SH-SY5Y (cell line): Measurements from ENCODE around the gene NUP214.

Experiments
- GATA2 ChIP-seq: IDR thresholded peaks from 2 replicates; pipeline ENCODE4 v1.6.1; 2011; ENCODE audit warnings: mild to moderate bottlenecking, low read depth, low read length
- GATA3 ChIP-seq: IDR thresholded peaks from 2 replicates; pipeline ENCODE4 v1.6.1; 2011; ENCODE audit warnings: low read depth, mild to moderate bottlenecking, low read length, moderate library complexity

DNA sequence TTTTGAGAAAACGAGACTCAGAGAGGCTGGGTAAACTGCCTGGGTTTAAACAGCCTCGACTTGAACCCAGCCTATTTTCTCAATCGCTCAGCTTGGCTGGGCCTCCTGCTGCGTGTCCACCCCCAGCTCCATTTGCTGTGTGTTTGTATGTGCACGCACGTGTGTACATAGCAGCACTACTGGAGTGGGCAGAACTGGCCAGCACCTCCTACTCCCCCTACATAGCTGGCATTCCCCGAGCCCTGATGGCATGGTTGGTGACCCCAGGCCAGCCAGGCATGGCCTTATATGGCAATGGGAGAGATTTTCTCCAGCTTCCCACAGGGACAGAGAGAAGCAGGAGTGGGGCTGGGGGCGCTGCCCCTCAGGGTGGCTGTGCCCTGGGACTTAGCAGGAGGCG is 24.9 kb upstream of the NUP214 start:
- no peak for TF ChIP-seq GATA3
- TF ChIP-seq GATA2: no peak
